GM12865 (cell line): ENCODE data around the gene HARBI1.

Source experiments
- DNase-seq: peaks from one replicate; pipeline ENCODE4 v3.0.0; 2010; ENCODE audit warnings: low read depth
- H3K4me3 ChIP-seq: 2 replicates; pipeline ENCODE4 v1.5.1; 2011; ENCODE audit warnings: mild to moderate bottlenecking, low read depth, low read length, control low read depth
- CTCF ChIP-seq: IDR thresholded peaks from 2 replicates; pipeline ENCODE4 v1.5.1; 2011; ENCODE audit warnings: low read length, control low read depth, low read depth, inconsistent platforms; ENCODE audit not compliant: insufficient read depth; ENCODE audit errors: missing control alignments

The HARBI1 gene

GRCh38 chr11:46609386-46609785 is 7.6 kb downstream of the HARBI1 start:
- no peak for DNase-seq
- no peak overlapping the region for H3K4me3 ChIP-seq
- TF ChIP-seq CTCF, result no peak

- H3K4me3 ChIP-seq, result no peak overlapping the region
- DNase-seq, result no peak
- TF ChIP-seq CTCF, result no peak
Measured at GRCh38 chr11:46607516-46607915, 9.5 kb downstream of the HARBI1 start.

GRCh38 chr11:46604796-46605195 is 12.2 kb downstream of the HARBI1 start:
- DNase-seq, result no peak
- no peak for TF ChIP-seq CTCF
- no peak overlapping the region for H3K4me3 ChIP-seq

GRCh38 chr11:46603704-46604308 is 13.2 kb downstream of the HARBI1 start:
- no peak for TF ChIP-seq CTCF
- peak; percentile 30 for DNase-seq
- no peak overlapping the region for H3K4me3 ChIP-seq

- no peak for TF ChIP-seq CTCF
- no peak for DNase-seq
- H3K4me3 ChIP-seq, result no peak overlapping the region
Measured at GRCh38 chr11:46601129-46601528, 15.9 kb downstream of the HARBI1 start.

- no peak for DNase-seq
- no peak for TF ChIP-seq CTCF
- no peak overlapping the region for H3K4me3 ChIP-seq
Measured at GRCh38 chr11:46600194-46600960, 16.6 kb downstream of the HARBI1 start.
